ENCODE results near the gene FBXW8.

FBXW8 gene

GRCh38 chr12:116910645-116911451 lies at the start of gene FBXW8:
Gene FBXW8 (plus strand): TSS chr12:116910950. CDS start chr12:116911038, 88 bp downstream.
- H3K4me3 Mint-ChIP-seq: peak within 1 kb of the TSS; percentile 93
- H3K27me3 Mint-ChIP-seq: peaks cover 16% of the 10 kb centered on the region
- H3K9me3 Mint-ChIP-seq: no peaks in the 10 kb centered on the region
- intact Hi-C loops (cut with micrococcal nuclease): loop anchor here (5.0 kb wide), 1 partner anchor 94 kb away; no protein-coding TSS in a partner anchor
- peaks cover 22% of the 10 kb centered on the region for H3K36me3 Mint-ChIP-seq (ENCODE audit: low read depth)
- H3K27ac Mint-ChIP-seq: peak within 1 kb of the TSS; percentile 76
- H3K4me1 Mint-ChIP-seq (ENCODE audit: low read depth): peaks cover 32% of the 10 kb centered on the region

GRCh38 chr12:116861320-116861719 lies 49.4 kb upstream of the FBXW8 start:
- peaks cover 8% of the 10 kb centered on the region for H3K4me1 Mint-ChIP-seq (ENCODE audit: low read depth)
- H3K27me3 Mint-ChIP-seq: peaks cover 14% of the 10 kb centered on the region
- H3K36me3 Mint-ChIP-seq (ENCODE audit: low read depth): no peaks in the 10 kb centered on the region
- H3K27ac Mint-ChIP-seq: no peak overlapping the region
- intact Hi-C loops (cut with micrococcal nuclease): no loop called here
- H3K4me3 Mint-ChIP-seq: no peak overlapping the region
- H3K9me3 Mint-ChIP-seq: no peaks in the 10 kb centered on the region

- H3K9me3 Mint-ChIP-seq: no peaks in the 10 kb centered on the region
- no peaks in the 10 kb centered on the region for H3K36me3 Mint-ChIP-seq (ENCODE audit: low read depth)
- H3K4me1 Mint-ChIP-seq (ENCODE audit: low read depth): peaks cover 8% of the 10 kb centered on the region
- H3K27me3 Mint-ChIP-seq: peaks cover 14% of the 10 kb centered on the region
- H3K27ac Mint-ChIP-seq: no peak overlapping the region
- H3K4me3 Mint-ChIP-seq: no peak overlapping the region
- intact Hi-C loops (cut with micrococcal nuclease): no loop called here
Measured at GRCh38 chr12:116862167-116862566, 48.6 kb upstream of the FBXW8 start.

GRCh38 chr12:116863275-116863767 lies 47.4 kb upstream of the FBXW8 start:
- no peaks in the 10 kb centered on the region for H3K4me1 Mint-ChIP-seq (ENCODE audit: low read depth)
- H3K4me3 Mint-ChIP-seq: no peak overlapping the region
- intact Hi-C loops (cut with micrococcal nuclease): no loop called here
- H3K36me3 Mint-ChIP-seq (ENCODE audit: low read depth): no peaks in the 10 kb centered on the region
- no peaks in the 10 kb centered on the region for H3K9me3 Mint-ChIP-seq
- peaks cover 14% of the 10 kb centered on the region for H3K27me3 Mint-ChIP-seq
- H3K27ac Mint-ChIP-seq: no peak overlapping the region

- intact Hi-C loops (cut with micrococcal nuclease): no loop called here
- Mint-ChIP-seq H3K4me1 (ENCODE audit: low read depth) (no peaks in the 10 kb centered on the region), H3K4me3 (no peak overlapping the region), H3K27ac (no peak overlapping the region), H3K9me3 (no peaks in the 10 kb centered on the region), H3K27me3 (peaks cover 9% of the 10 kb centered on the region), H3K36me3 (ENCODE audit: low read depth) (no peaks in the 10 kb centered on the region)
Measured at GRCh38 chr12:116864371-116865160, 46.2 kb upstream of the FBXW8 start.

- Mint-ChIP-seq H3K4me3 (no peak overlapping the region), H3K27ac (no peak overlapping the region), H3K4me1 (ENCODE audit: low read depth) (no peaks in the 10 kb centered on the region), H3K36me3 (ENCODE audit: low read depth) (no peaks in the 10 kb centered on the region), H3K9me3 (no peaks in the 10 kb centered on the region), H3K27me3 (peaks cover 6% of the 10 kb centered on the region)
- intact Hi-C loops (cut with micrococcal nuclease): no loop called here
Measured at GRCh38 chr12:116867523-116867922, 43.2 kb upstream of the FBXW8 start.

GRCh38 chr12:116870306-116870705 lies 40.4 kb upstream of the FBXW8 start:
- intact Hi-C loops (cut with micrococcal nuclease): no loop called here
- H3K27ac Mint-ChIP-seq: no peak overlapping the region
- H3K4me1 Mint-ChIP-seq (ENCODE audit: low read depth): no peaks in the 10 kb centered on the region
- H3K9me3 Mint-ChIP-seq: peaks cover 8% of the 10 kb centered on the region
- peaks cover 21% of the 10 kb centered on the region for H3K27me3 Mint-ChIP-seq
- no peak overlapping the region for H3K4me3 Mint-ChIP-seq
- H3K36me3 Mint-ChIP-seq (ENCODE audit: low read depth): no peaks in the 10 kb centered on the region

GRCh38 chr12:116874324-116874995 lies 36.3 kb upstream of the FBXW8 start:
- H3K27ac Mint-ChIP-seq: no peak overlapping the region
- H3K36me3 Mint-ChIP-seq (ENCODE audit: low read depth): no peaks in the 10 kb centered on the region
- H3K4me1 Mint-ChIP-seq (ENCODE audit: low read depth): peaks cover 11% of the 10 kb centered on the region
- intact Hi-C loops (cut with micrococcal nuclease): no loop called here
- H3K27me3 Mint-ChIP-seq: peaks cover 56% of the 10 kb centered on the region
- no peak overlapping the region for H3K4me3 Mint-ChIP-seq
- peaks cover 8% of the 10 kb centered on the region for H3K9me3 Mint-ChIP-seq

GRCh38 chr12:116876151-116876869 lies 34.4 kb upstream of the FBXW8 start:
- Mint-ChIP-seq H3K27ac (no peak overlapping the region), H3K4me1 (ENCODE audit: low read depth) (peaks cover 25% of the 10 kb centered on the region), H3K9me3 (peaks cover 8% of the 10 kb centered on the region), H3K4me3 (no peak overlapping the region), H3K27me3 (peaks cover 66% of the 10 kb centered on the region), H3K36me3 (ENCODE audit: low read depth) (no peaks in the 10 kb centered on the region)
- intact Hi-C loops (cut with micrococcal nuclease): no loop called here

- peak overlapping the region; percentile 57 for H3K4me3 Mint-ChIP-seq
- H3K9me3 Mint-ChIP-seq: peaks cover 8% of the 10 kb centered on the region
- peaks cover 80% of the 10 kb centered on the region for H3K27me3 Mint-ChIP-seq
- H3K36me3 Mint-ChIP-seq (ENCODE audit: low read depth): no peaks in the 10 kb centered on the region
- H3K27ac Mint-ChIP-seq: no peak overlapping the region
- intact Hi-C loops (cut with micrococcal nuclease): no loop called here
- H3K4me1 Mint-ChIP-seq (ENCODE audit: low read depth): peaks cover 25% of the 10 kb centered on the region
Measured at GRCh38 chr12:116878567-116879508, 31.9 kb upstream of the FBXW8 start.

GRCh38 chr12:116879509-116880212 lies 31.1 kb upstream of the FBXW8 start:
- intact Hi-C loops (cut with micrococcal nuclease): no loop called here
- peaks cover 2% of the 10 kb centered on the region for H3K9me3 Mint-ChIP-seq

GRCh38 chr12:116880213-116880816 lies 30.4 kb upstream of the FBXW8 start:
- no peak overlapping the region for H3K4me3 Mint-ChIP-seq
- intact Hi-C loops (cut with micrococcal nuclease): no loop called here
- H3K27ac Mint-ChIP-seq: no peak overlapping the region
- no peaks in the 10 kb centered on the region for H3K9me3 Mint-ChIP-seq
- H3K4me1 Mint-ChIP-seq (ENCODE audit: low read depth): peaks cover 25% of the 10 kb centered on the region
- H3K27me3 Mint-ChIP-seq: peaks cover 80% of the 10 kb centered on the region
- no peaks in the 10 kb centered on the region for H3K36me3 Mint-ChIP-seq (ENCODE audit: low read depth)

More at GRCh38 chr12:116879509-116880212, 31.1 kb upstream of the FBXW8 start:
- Mint-ChIP-seq H3K27ac (no peak overlapping the region), H3K27me3 (peaks cover 80% of the 10 kb centered on the region), H3K4me1 (ENCODE audit: low read depth) (peaks cover 25% of the 10 kb centered on the region), H3K4me3 (peak overlapping the region; percentile 55), H3K36me3 (ENCODE audit: low read depth) (no peaks in the 10 kb centered on the region)
